Left lobe of liver (tissue), 2 donors: ENCODE results near the gene PKD1L1. TPM values are rescaled to one million over a fixed set of nuclear protein-coding genes. Genes with fewer than 3 reads are reported as not detected.

Experiments used
- ATAC-seq: fragments of 200-7000 bp; cut with Tn5 transposase; one replicate; pipeline ENCODE4 v1.9.1; 2020; ENCODE audit warnings: mild to moderate bottlenecking, moderate library complexity
- DNase-seq: peaks from one replicate; pipeline ENCODE4 v3.0.0-alpha.2; 2020; ENCODE audit warnings: low spot score
- total RNA-seq: library from RNA; stranded (reverse); gene quantifications from one replicate; pipeline ENCODE4 v1.2.1, GENCODE V29; 2021
- donor health status: DM: no; HTN: no; CAD: no; lungs with moderate emphysema.
- donor health status: DM: no; HTN: yes; CAD: no.

PKD1L1 gene
- total RNA-seq, 1 donor from 2014 or later, result 0.45 TPM

- no peak for ATAC-seq
These were observed 41.4 kb downstream of the PKD1L1 start for GRCh38 chr7:47906883-47907282.

GRCh38 chr7:47905076-47905920 lies 43.0 kb downstream of the PKD1L1 start:
- ATAC-seq (no peak), DNase-seq (no peak)

More at GRCh38 chr7:47906883-47907282, 41.4 kb downstream of the PKD1L1 start:
- no peak for DNase-seq

GRCh38 chr7:47902013-47902412 lies 46.3 kb downstream of the PKD1L1 start:
- no peak for DNase-seq

GRCh38 chr7:47901542-47901941 lies 46.7 kb downstream of the PKD1L1 start:
- no peak for ATAC-seq
- no peak for DNase-seq

More at GRCh38 chr7:47902013-47902412, 46.3 kb downstream of the PKD1L1 start:
- ATAC-seq, result no peak

- ATAC-seq (no peak), DNase-seq (no peak)
These were observed 50.4 kb downstream of the PKD1L1 start for GRCh38 chr7:47897831-47898230.

- ATAC-seq (peak; percentile 33), DNase-seq (no peak)
These were observed 51.4 kb downstream of the PKD1L1 start for GRCh38 chr7:47896809-47897423.

- ATAC-seq, result no peak
- DNase-seq, result no peak
These were observed 53.2 kb downstream of the PKD1L1 start for GRCh38 chr7:47895026-47895425.

- ATAC-seq, result no peak
- no peak for DNase-seq
These were observed 54.4 kb downstream of the PKD1L1 start for GRCh38 chr7:47893721-47894365.

- ATAC-seq (no peak), DNase-seq (no peak)
These were observed 55.0 kb downstream of the PKD1L1 start for GRCh38 chr7:47893238-47893637.

- no peak for ATAC-seq
- no peak for DNase-seq
These were observed 57.7 kb downstream of the PKD1L1 start for GRCh38 chr7:47890606-47891005.

- no peak for ATAC-seq
- no peak for DNase-seq
These were observed 58.1 kb downstream of the PKD1L1 start for GRCh38 chr7:47890125-47890524.

- DNase-seq, result no peak
- no peak for ATAC-seq
These were observed 58.5 kb downstream of the PKD1L1 start for GRCh38 chr7:47889723-47890122.

GRCh38 chr7:47888371-47889265 lies 59.6 kb downstream of the PKD1L1 start:
- no peak for ATAC-seq
- DNase-seq, result no peak

GRCh38 chr7:47887016-47887640 lies 61.1 kb downstream of the PKD1L1 start:
- ATAC-seq, result no peak
- no peak for DNase-seq

- DNase-seq (no peak), ATAC-seq (no peak)
These were observed 62.1 kb downstream of the PKD1L1 start for GRCh38 chr7:47885987-47886811.

GRCh38 chr7:47885309-47885986 lies 62.8 kb downstream of the PKD1L1 start:
- ATAC-seq (no peak), DNase-seq (no peak)

GRCh38 chr7:47884675-47885074 lies 63.6 kb downstream of the PKD1L1 start:
- DNase-seq (no peak), ATAC-seq (no peak)

- ATAC-seq (no peak), DNase-seq (no peak)
These were observed 65.6 kb downstream of the PKD1L1 start for GRCh38 chr7:47882635-47883034.

GRCh38 chr7:47881256-47881655 lies 67.0 kb downstream of the PKD1L1 start:
- DNase-seq (no peak), ATAC-seq (no peak)
